ENCODE measurements around the gene TBC1D1.
A peak's percentile ranks its signal among the peaks of the same experiment; 100 is the strongest.
"Not testable (repeated sequence)": the region's sequence is repeated elsewhere in the genome, so short reads cannot be mapped to it uniquely, and the experiment has no call there.

TBC1D1 gene

GRCh38 chr4:37910091-37910486, 19.2 kb downstream of the TBC1D1 start:
- in situ Hi-C loops (cut with MboI; ENCODE audit: low pct_unique_long_range_greater_than_20kb, low sequenced_read_pairs) = no loop called here
- DNase-seq = no peak

- in situ Hi-C loops (cut with MboI; ENCODE audit: low pct_unique_long_range_greater_than_20kb, low sequenced_read_pairs) = no loop called here
Measured at GRCh38 chr4:37914539-37914938, 23.7 kb downstream of the TBC1D1 start.

GRCh38 chr4:37917388-37917787, 26.5 kb downstream of the TBC1D1 start:
- DNase-seq = no peak
- in situ Hi-C loops (cut with MboI; ENCODE audit: low pct_unique_long_range_greater_than_20kb, low sequenced_read_pairs) = no loop called here

More at GRCh38 chr4:37914539-37914938, 23.7 kb downstream of the TBC1D1 start:
- no peak for DNase-seq

GRCh38 chr4:37918653-37919052, 27.8 kb downstream of the TBC1D1 start:
- no peak for DNase-seq
- in situ Hi-C loops (cut with MboI; ENCODE audit: low pct_unique_long_range_greater_than_20kb, low sequenced_read_pairs) = no loop called here

- DNase-seq = no peak
- in situ Hi-C loops (cut with MboI; ENCODE audit: low pct_unique_long_range_greater_than_20kb, low sequenced_read_pairs) = no loop called here
Measured at GRCh38 chr4:37922328-37922727, 31.4 kb downstream of the TBC1D1 start.

GRCh38 chr4:37923089-37923488, 32.2 kb downstream of the TBC1D1 start:
- DNase-seq; in situ Hi-C loops (cut with MboI; ENCODE audit: low pct_unique_long_range_greater_than_20kb, low sequenced_read_pairs): not testable (repeated sequence)

GRCh38 chr4:37924946-37925345, 34.1 kb downstream of the TBC1D1 start:
- DNase-seq = no peak
- in situ Hi-C loops (cut with MboI; ENCODE audit: low pct_unique_long_range_greater_than_20kb, low sequenced_read_pairs) = no loop called here

GRCh38 chr4:37927434-37927833, 36.5 kb downstream of the TBC1D1 start:
- in situ Hi-C loops (cut with MboI; ENCODE audit: low pct_unique_long_range_greater_than_20kb, low sequenced_read_pairs) = no loop called here
- no peak for DNase-seq

GRCh38 chr4:37928426-37929416, 37.8 kb downstream of the TBC1D1 start:
- DNase-seq = peak; percentile 45
- in situ Hi-C loops (cut with MboI; ENCODE audit: low pct_unique_long_range_greater_than_20kb, low sequenced_read_pairs) = no loop called here

GRCh38 chr4:37934096-37934495, 43.2 kb downstream of the TBC1D1 start:
- in situ Hi-C loops (cut with MboI; ENCODE audit: low pct_unique_long_range_greater_than_20kb, low sequenced_read_pairs) = no loop called here
- no peak for DNase-seq

GRCh38 chr4:37934609-37935008, 43.7 kb downstream of the TBC1D1 start:
- in situ Hi-C loops (cut with MboI; ENCODE audit: low pct_unique_long_range_greater_than_20kb, low sequenced_read_pairs) = no loop called here

GRCh38 chr4:37935026-37935425, 44.1 kb downstream of the TBC1D1 start:
- DNase-seq = no peak
- in situ Hi-C loops (cut with MboI; ENCODE audit: low pct_unique_long_range_greater_than_20kb, low sequenced_read_pairs) = no loop called here

More at GRCh38 chr4:37934609-37935008, 43.7 kb downstream of the TBC1D1 start:
- DNase-seq = no peak

GRCh38 chr4:37936889-37937498, 46.1 kb downstream of the TBC1D1 start:
- in situ Hi-C loops (cut with MboI; ENCODE audit: low pct_unique_long_range_greater_than_20kb, low sequenced_read_pairs) = no loop called here
- no peak for DNase-seq

GRCh38 chr4:37938208-37938607, 47.3 kb downstream of the TBC1D1 start:
- in situ Hi-C loops (cut with MboI; ENCODE audit: low pct_unique_long_range_greater_than_20kb, low sequenced_read_pairs) = no loop called here

GRCh38 chr4:37946503-37947179, 55.8 kb downstream of the TBC1D1 start:
- in situ Hi-C loops (cut with MboI; ENCODE audit: low pct_unique_long_range_greater_than_20kb, low sequenced_read_pairs) = no loop called here
- peak; percentile 67 for DNase-seq

More at GRCh38 chr4:37938208-37938607, 47.3 kb downstream of the TBC1D1 start:
- no peak for DNase-seq

- in situ Hi-C loops (cut with MboI; ENCODE audit: low pct_unique_long_range_greater_than_20kb, low sequenced_read_pairs) = no loop called here
- DNase-seq = peak; percentile 59
Measured at GRCh38 chr4:37948542-37948941, 57.7 kb downstream of the TBC1D1 start.

- in situ Hi-C loops (cut with MboI; ENCODE audit: low pct_unique_long_range_greater_than_20kb, low sequenced_read_pairs) = no loop called here
- no peak for DNase-seq
Measured at GRCh38 chr4:37949636-37950426, 58.9 kb downstream of the TBC1D1 start.

- in situ Hi-C loops (cut with MboI; ENCODE audit: low pct_unique_long_range_greater_than_20kb, low sequenced_read_pairs) = no loop called here
- DNase-seq = peak; percentile 43
Measured at GRCh38 chr4:37951461-37952352, 60.8 kb downstream of the TBC1D1 start.

Data from KBM-7 (cell line).